WERI-Rb-1 (cell line): ENCODE results near the gene NBPF3.
"Not testable (repeated sequence)": the region's sequence is repeated elsewhere in the genome, so short reads cannot be mapped to it uniquely, and the experiment has no call there.

Experiments used
- DNase-seq: peaks from one replicate; pipeline ENCODE4 v3.0.0-alpha.2; 2020
- H3K27ac ChIP-seq: fragments of 250-450 bp; sonication (Bioruptor Pico); 2 replicates; pipeline ENCODE4 v1.5.1; 2020; ENCODE audit warnings: mild to moderate bottlenecking, moderate library complexity
- H3K27me3 ChIP-seq: fragments of 250-450 bp; sonication (Bioruptor Pico); 2 replicates; pipeline ENCODE4 v1.5.1; 2021; ENCODE audit warnings: mild to moderate bottlenecking, low read depth, moderate library complexity; ENCODE audit not compliant: insufficient read depth, severe bottlenecking
- H3K36me3 ChIP-seq: fragments of 250-450 bp; sonication (Bioruptor Pico); 2 replicates; pipeline ENCODE4 v1.5.1; 2020; ENCODE audit warnings: mild to moderate bottlenecking, moderate library complexity
- H3K4me3 ChIP-seq: 2 replicates; pipeline ENCODE4 v1.5.1; 2011; ENCODE audit warnings: low read depth, mild to moderate bottlenecking, control low read depth, low read length
- H3K9me3 ChIP-seq: fragments of 250-450 bp; sonication (Bioruptor Pico); 2 replicates; pipeline ENCODE4 v1.5.1; 2021; ENCODE audit warnings: mild to moderate bottlenecking, moderate library complexity; ENCODE audit not compliant: severe bottlenecking
- CTCF ChIP-seq: IDR thresholded peaks from 2 replicates; pipeline ENCODE4 v1.5.1; 2011; ENCODE audit warnings: low read depth, mild to moderate bottlenecking, control low read depth, inconsistent platforms, low read length

NBPF3 gene

GRCh38 chr1:21468599-21468998 is 28.7 kb downstream of the NBPF3 start:
- no peaks in the 10 kb centered on the region for H3K36me3 ChIP-seq
- DNase-seq = no peak
- no peaks in the 10 kb centered on the region for H3K9me3 ChIP-seq
- no peaks in the 10 kb centered on the region for H3K27me3 ChIP-seq
- no peak for TF ChIP-seq CTCF
- no peak overlapping the region for H3K4me3 ChIP-seq
- H3K27ac ChIP-seq = no peak overlapping the region

- Histone ChIP-seq H3K9me3 (no peaks in the 10 kb centered on the region), H3K27ac (no peak overlapping the region), H3K36me3 (no peaks in the 10 kb centered on the region), H3K4me3 (no peak overlapping the region), H3K27me3 (no peaks in the 10 kb centered on the region)
- no peak for TF ChIP-seq CTCF
- no peak for DNase-seq
Measured at GRCh38 chr1:21469581-21469980, 29.6 kb downstream of the NBPF3 start.

GRCh38 chr1:21472861-21473260 is 32.9 kb downstream of the NBPF3 start:
- no peaks in the 10 kb centered on the region for H3K27me3 ChIP-seq
- H3K9me3 ChIP-seq = no peaks in the 10 kb centered on the region
- no peak for DNase-seq
- no peak overlapping the region for H3K4me3 ChIP-seq
- TF ChIP-seq CTCF = no peak
- peaks cover 5% of the 10 kb centered on the region for H3K36me3 ChIP-seq
- no peak overlapping the region for H3K27ac ChIP-seq

- Histone ChIP-seq H3K36me3 (peaks cover 5% of the 10 kb centered on the region), H3K27me3 (no peaks in the 10 kb centered on the region), H3K9me3 (no peaks in the 10 kb centered on the region), H3K4me3 (no peak overlapping the region), H3K27ac (no peak overlapping the region)
- no peak for TF ChIP-seq CTCF
- DNase-seq = no peak
Measured at GRCh38 chr1:21478356-21478755, 38.4 kb downstream of the NBPF3 start.

- H3K4me3 ChIP-seq, H3K36me3 ChIP-seq, H3K27me3 ChIP-seq, H3K9me3 ChIP-seq, H3K27ac ChIP-seq, DNase-seq: not testable (repeated sequence)
Measured at GRCh38 chr1:21483881-21484280, 43.9 kb downstream of the NBPF3 start.

- Histone ChIP-seq H3K27me3 (no peaks in the 10 kb centered on the region), H3K27ac (no peak overlapping the region), H3K9me3 (peaks cover 2% of the 10 kb centered on the region), H3K36me3 (no peaks in the 10 kb centered on the region), H3K4me3 (no peak overlapping the region)
- DNase-seq = no peak
- no peak for TF ChIP-seq CTCF
Measured at GRCh38 chr1:21489146-21489545, 49.2 kb downstream of the NBPF3 start.
